ENCODE results near the gene PCDHGB7.
"Not testable (repeated sequence)": the region's sequence is repeated elsewhere in the genome, so short reads cannot be mapped to it uniquely, and the experiment has no call there.

The PCDHGB7 gene

DNA sequence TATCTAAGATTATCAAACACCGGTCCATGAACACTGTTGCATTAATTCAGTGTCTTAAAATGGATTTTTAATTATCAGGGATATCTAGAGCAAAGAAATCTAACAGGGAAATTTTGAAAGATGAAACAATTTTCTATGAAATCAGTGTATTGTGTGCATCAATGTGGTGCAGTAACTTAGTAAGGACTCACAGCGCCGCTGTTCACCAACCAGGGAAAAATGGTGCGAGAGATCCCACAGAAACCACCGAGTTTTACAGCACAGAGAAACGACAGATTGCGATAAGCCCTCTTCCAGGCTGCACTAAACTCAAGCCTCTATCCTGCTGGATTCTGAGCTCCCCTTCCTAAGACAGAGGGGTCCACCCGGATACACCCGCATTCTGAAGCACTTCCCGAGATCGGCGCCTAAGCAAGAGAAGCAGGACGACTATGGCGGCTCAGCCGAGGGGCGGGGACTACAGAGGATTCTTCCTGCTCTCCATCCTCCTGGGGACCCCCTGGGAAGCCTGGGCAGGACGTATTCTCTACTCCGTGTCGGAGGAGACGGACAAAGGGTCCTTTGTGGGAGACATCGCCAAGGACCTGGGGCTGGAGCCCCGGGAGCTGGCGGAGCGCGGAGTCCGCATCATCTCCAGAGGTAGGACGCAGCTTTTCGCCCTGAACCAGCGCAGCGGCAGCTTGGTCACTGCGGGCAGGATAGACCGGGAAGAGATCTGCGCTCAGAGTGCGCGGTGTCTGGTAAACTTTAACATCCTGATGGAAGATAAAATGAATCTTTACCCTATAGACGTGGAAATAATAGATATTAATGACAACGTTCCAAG is 34.8 kb upstream of the PCDHGB7 start, which contains the start of gene PCDHGA7:
Gene PCDHGA7, plus strand, starts transcription at position 274 of the 826 bp plus-strand sequence. Its CDS starts 158 bp downstream, at position 432.
- peak; percentile 35 for TF ChIP-seq CTCF (IDR thresholded peaks at IDR 0.05; ENCODE audit: insufficient read depth, low read length, missing control alignments)
- ChIA-PET POLR2A (no interaction called here), CTCF (interaction anchor here (0.8 to 1.8 kb wide), 12 partner anchors 9 to 185 kb away, joined by 3 to 8 read pairs (median 4); partner anchors contain the start of genes PCDHGA11, PCDHGA5, PCDHGA6 and PCDHGB7)
- no peak for DNase-seq (ENCODE audit: low read depth, low spot score)
- H3K4me3 ChIP-seq (ENCODE audit: low read depth, low read length) = peak within 1 kb of the TSS; percentile 59

GRCh38 chr5:141383345-141383744 is 34.1 kb upstream of the PCDHGB7 start:
- no peak for DNase-seq (ENCODE audit: low read depth, low spot score)
- ChIA-PET CTCF (interaction anchor here (0.8 to 1.8 kb wide), 12 partner anchors 9 to 184 kb away, joined by 3 to 8 read pairs (median 4); partner anchors contain the start of genes PCDHGA11, PCDHGA12, PCDHGA5 and PCDHGA6), POLR2A (no interaction called here)
- no peak for TF ChIP-seq CTCF (IDR thresholded peaks at IDR 0.05; ENCODE audit: insufficient read depth, low read length, missing control alignments)
- H3K4me3 ChIP-seq (ENCODE audit: low read depth, low read length) = peak overlapping the region; percentile 59

- no peak for DNase-seq (ENCODE audit: low read depth, low spot score)
- no peak overlapping the region for H3K4me3 ChIP-seq (ENCODE audit: low read depth, low read length)
- CTCF ChIA-PET = interaction anchor here (4.1 kb wide), 1 partner anchor 174 kb away, joined by 24 read pairs; no protein-coding TSS in a partner anchor
- TF ChIP-seq CTCF (IDR thresholded peaks at IDR 0.05; ENCODE audit: insufficient read depth, low read length, missing control alignments) = no peak
- POLR2A ChIA-PET = no interaction called here
Measured at GRCh38 chr5:141384471-141385267, 32.8 kb upstream of the PCDHGB7 start.

DNA sequence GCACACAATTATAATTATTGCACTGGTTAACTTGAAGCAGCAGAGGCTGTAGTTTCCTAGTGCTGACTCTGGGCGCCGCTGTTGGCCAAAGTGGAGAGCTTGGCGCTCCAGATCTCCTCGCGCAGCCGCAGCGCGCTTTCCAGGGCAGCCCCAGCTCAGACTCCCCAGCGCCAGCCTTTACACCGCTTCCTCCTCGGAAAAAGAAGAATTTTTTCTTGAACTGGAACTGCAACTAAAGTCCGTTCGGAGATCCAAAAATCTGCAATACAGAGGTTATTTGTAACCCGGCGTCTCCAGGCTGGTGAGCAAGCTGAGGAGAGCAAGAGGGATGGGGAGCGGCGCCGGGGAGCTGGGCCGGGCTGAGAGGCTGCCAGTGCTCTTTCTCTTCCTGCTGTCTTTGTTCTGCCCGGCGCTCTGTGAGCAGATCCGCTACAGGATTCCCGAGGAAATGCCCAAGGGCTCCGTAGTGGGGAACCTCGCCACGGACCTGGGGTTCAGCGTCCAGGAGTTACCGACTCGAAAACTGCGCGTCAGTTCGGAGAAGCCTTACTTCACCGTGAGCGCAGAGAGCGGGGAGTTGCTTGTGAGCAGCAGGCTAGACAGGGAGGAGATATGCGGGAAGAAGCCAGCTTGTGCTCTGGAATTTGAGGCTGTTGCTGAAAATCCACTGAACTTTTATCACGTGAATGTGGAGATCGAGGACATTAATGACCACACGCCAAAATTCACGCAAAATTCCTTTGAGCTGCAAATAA is 29.7 kb upstream of the PCDHGB7 start, which contains the start of gene PCDHGB4:
Gene PCDHGB4, plus strand, starts transcription at position 142 of the 755 bp plus-strand sequence. Its CDS starts 187 bp downstream, at position 329.
- peak within 1 kb of the TSS; percentile 42 for H3K4me3 ChIP-seq (ENCODE audit: low read depth, low read length)
- CTCF ChIA-PET = interaction anchor here (1.0 to 8.4 kb wide), 8 partner anchors 9 to 181 kb away, joined by 3 to 77 read pairs (median 10); partner anchors contain the start of genes PCDHGA6, PCDHGB3 and PCDHGB5
- DNase-seq (ENCODE audit: low read depth, low spot score); POLR2A ChIA-PET: not testable (repeated sequence)
- peak; percentile 33 for TF ChIP-seq CTCF (IDR thresholded peaks at IDR 0.05; ENCODE audit: insufficient read depth, low read length, missing control alignments)

GRCh38 chr5:141388661-141389060 is 28.8 kb upstream of the PCDHGB7 start:
- no peak overlapping the region for H3K4me3 ChIP-seq (ENCODE audit: low read depth, low read length)
- CTCF ChIA-PET = interaction anchor here (1.6 to 8.4 kb wide), 5 partner anchors 9 to 175 kb away, joined by 5 to 77 read pairs (median 11); partner anchors contain the start of genes PCDHGA6, PCDHGB3 and PCDHGB5

More at GRCh38 chr5:141388661-141389060, 28.8 kb upstream of the PCDHGB7 start:
- TF ChIP-seq CTCF (IDR thresholded peaks at IDR 0.05; ENCODE audit: insufficient read depth, low read length, missing control alignments) = no peak
- no peak for DNase-seq (ENCODE audit: low read depth, low spot score)
- POLR2A ChIA-PET = no interaction called here
